Fibroblast of pulmonary artery (primary cell): Measurements from ENCODE around the gene ONECUT3.
A peak's percentile ranks its signal among the peaks of the same experiment; 100 is the strongest.

Experiments used
- DNase-seq: peaks from one replicate; pipeline ENCODE4 v3.0.0-alpha.2; 2010; ENCODE audit warnings: low read depth
- H3K4me3 ChIP-seq: replicated peaks from 2 replicates; pipeline ENCODE4 v1.5.1; 2011; ENCODE audit warnings: low read depth, mild to moderate bottlenecking, control low read depth, low read length, moderate library complexity
- TF ChIP-seq, protein P1 (sequence below): IDR thresholded peaks from 2 replicates; pipeline ENCODE4 v1.5.1; 2011; ENCODE audit warnings: mild to moderate bottlenecking, control low read depth, low read length, inconsistent platforms; ENCODE audit errors: missing control alignments

Gene ONECUT3

DNA sequence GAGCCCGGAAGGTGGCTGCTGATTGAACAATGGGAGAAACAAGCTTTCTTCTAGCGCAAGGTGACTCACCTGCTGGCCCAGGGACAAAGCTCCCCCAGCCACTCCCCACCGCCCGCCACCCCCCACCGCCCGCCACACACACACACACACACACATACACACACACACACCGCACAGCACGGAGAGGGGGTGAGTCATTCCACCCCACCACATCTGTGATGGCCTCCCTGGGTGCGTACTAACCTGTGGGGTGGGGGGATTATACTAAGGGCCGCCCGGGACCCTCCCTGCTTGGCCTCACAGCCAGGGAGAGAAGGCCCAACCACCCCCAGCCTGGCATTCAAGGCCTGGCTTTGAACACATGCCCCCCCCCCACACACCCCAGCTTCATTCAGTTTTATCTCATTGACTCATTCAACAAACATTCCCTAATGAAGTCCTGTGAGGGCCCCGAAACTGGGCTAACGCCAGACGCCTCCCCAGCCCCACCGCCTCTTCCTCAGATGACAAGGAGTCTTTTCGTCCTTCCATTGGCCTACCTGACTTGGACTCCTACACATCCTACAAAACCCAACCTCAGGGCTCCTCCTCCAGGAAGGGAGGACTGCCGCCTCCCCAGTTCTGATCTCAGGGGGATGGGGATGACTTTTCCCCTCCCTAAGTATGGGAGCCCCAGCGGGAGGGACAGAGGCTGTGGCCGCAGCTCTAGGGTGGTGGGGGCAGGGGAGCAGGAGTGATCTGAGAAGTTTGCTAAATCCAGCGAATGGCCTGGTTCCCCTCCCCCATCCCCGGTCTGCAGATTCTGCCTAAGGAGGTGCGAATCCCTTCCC, 5.8 kb upstream of the ONECUT3 start:
- H3K4me3 ChIP-seq = no peak overlapping the region
- peak; percentile 90 for DNase-seq
- TF ChIP-seq, protein P1, sequence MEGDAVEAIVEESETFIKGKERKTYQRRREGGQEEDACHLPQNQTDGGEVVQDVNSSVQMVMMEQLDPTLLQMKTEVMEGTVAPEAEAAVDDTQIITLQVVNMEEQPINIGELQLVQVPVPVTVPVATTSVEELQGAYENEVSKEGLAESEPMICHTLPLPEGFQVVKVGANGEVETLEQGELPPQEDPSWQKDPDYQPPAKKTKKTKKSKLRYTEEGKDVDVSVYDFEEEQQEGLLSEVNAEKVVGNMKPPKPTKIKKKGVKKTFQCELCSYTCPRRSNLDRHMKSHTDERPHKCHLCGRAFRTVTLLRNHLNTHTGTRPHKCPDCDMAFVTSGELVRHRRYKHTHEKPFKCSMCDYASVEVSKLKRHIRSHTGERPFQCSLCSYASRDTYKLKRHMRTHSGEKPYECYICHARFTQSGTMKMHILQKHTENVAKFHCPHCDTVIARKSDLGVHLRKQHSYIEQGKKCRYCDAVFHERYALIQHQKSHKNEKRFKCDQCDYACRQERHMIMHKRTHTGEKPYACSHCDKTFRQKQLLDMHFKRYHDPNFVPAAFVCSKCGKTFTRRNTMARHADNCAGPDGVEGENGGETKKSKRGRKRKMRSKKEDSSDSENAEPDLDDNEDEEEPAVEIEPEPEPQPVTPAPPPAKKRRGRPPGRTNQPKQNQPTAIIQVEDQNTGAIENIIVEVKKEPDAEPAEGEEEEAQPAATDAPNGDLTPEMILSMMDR = no peak

- TF ChIP-seq, protein P1 = no peak
- DNase-seq = no peak
- H3K4me3 ChIP-seq = no peak overlapping the region
Observed at GRCh38 chr19:1748115-1748872, 5.0 kb upstream of the ONECUT3 start.

GRCh38 chr19:1748873-1749341, 4.4 kb upstream of the ONECUT3 start:
- DNase-seq = no peak
- no peak overlapping the region for H3K4me3 ChIP-seq
- TF ChIP-seq, protein P1 = no peak

DNA sequence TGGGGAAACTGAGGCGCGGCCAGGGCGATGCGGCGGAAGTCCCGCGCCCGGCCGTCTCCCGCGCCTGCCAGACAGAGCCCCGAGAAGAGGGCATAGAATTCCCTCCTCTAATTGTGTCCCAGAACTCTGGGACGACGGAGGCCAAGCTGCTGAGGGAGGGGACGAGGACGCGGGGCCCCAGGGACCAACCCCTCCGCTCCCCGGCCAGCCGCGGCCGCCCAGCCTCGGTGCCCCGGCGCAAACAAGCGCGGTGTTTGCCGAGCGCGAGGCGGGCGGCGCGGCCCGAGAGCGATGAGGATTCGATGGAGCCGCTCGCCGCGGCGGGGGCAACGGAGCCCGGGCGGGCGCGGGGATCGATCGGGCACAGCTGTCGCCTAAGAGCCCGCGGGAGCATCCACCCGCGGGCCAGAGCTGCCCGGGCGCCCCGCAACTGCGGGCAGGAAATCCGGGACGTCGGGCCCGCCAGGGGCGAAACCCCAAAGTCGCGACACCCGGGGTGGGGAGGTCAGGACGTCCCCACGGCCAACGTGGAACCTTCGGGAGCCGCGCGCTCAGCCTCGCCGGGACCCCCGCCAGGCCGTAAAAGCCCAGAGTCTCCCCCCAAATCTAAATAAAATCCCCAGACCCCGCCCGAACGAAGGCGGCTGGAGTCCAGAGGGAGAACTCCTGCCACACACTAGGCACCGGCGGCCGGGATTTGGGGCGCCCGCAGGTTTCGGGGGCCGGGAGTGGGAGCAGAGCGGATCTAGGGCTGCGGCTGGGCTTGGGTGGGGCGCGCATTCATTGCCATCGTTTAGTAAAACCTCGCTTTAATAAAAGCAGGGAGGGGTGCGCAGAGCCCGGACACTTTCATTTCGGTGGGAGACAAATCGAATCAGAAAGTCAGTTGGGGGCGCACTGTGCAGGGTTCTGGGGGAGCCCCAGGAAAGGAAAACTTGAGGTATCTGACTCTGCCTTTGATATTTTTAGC, 3.6 kb upstream of the ONECUT3 start:
- TF ChIP-seq, protein P1 = no peak
- no peak overlapping the region for H3K4me3 ChIP-seq
- DNase-seq = no peak

GRCh38 chr19:1750343-1751021, 2.8 kb upstream of the ONECUT3 start:
- DNase-seq = no peak
- TF ChIP-seq, protein P1 = no peak
- no peak overlapping the region for H3K4me3 ChIP-seq
